ENCODE results near the gene PBXIP1. TPM values are rescaled to one million over a fixed set of nuclear protein-coding genes. Genes with fewer than 3 reads are reported as not detected.
A peak's percentile ranks its signal among the peaks of the same experiment; 100 is the strongest.

Gene PBXIP1
- total and polyA plus RNA-seq, 10 of the 15 experiments (the other 5 are each of a cell fraction or from before 2014, with no cell fraction given), result 0.63 to 25.6 (median 15.4) TPM

GRCh38 chr1:154951901-154952657 lies 3.8 kb downstream of the PBXIP1 start:
- intact Hi-C loops (cut with micrococcal nuclease; ENCODE audit: unreplicated experiment) (no loop called here), in situ Hi-C loops (cut with MboI) (no loop called here)
- 36% methylated on average over 15 of the region's 15 CpGs for WGBS (ENCODE audit: insufficient coverage, insufficient replicate concordance, low lambda C conversion rate, missing lambda C conversion rate)
- no TSS peak for BruUV-seq (replicated peaks)
- Histone ChIP-seq H3K4me1 (ENCODE audit: control insufficient read depth, insufficient read depth, low read length) (peaks cover 42% of the 10 kb centered on the region), H2AFZ (ENCODE audit: control insufficient read depth, low read depth, low read length) (no peak overlapping the region), H3K27ac (ENCODE audit: control insufficient read depth, insufficient read depth) (peak overlapping the region; percentile 50), H3K4me2 (ENCODE audit: control insufficient read depth, insufficient read depth) (peak overlapping the region; percentile 64), H3K27me3 (replicated peaks in 1 of 2; ENCODE audit: control insufficient read depth in 2 of 2, insufficient read depth in 2 of 2, low read length in 1 of 2) (no peaks in the 10 kb centered on the region), H3K79me2 (ENCODE audit: control insufficient read depth, insufficient read depth, low read length) (peaks cover 5% of the 10 kb centered on the region), H4K20me1 (ENCODE audit: control insufficient read depth, insufficient read depth) (no peaks in the 10 kb centered on the region), H3K9ac (ENCODE audit: control insufficient read depth, insufficient read depth, low read length) (peak overlapping the region; percentile 36), H3K36me3 (ENCODE audit: control insufficient read depth in 2 of 2, insufficient read depth in 2 of 2, low read length in 1 of 2) (peaks cover 0 to 4% of the 10 kb centered on the region in 2 experiments; a peak in 2 of 4 replicates), H3K4me3 (peak overlapping the region; percentile 66), H3K9me3 (replicated peaks; ENCODE audit: control insufficient read depth, insufficient read depth, low read length) (no peaks in the 10 kb centered on the region)
- FAIRE-seq, result no peak
- peak; percentile 42 for ATAC-seq
- ChIA-PET RAD21 (ENCODE audit: unreplicated experiment) (interaction anchor here (0.6 to 1.2 kb wide), 9 partner anchors 14 to 344 kb away, joined by 3 to 6 read pairs (median 3); partner anchors contain the start of genes ADAM15 and PMVK), SMC1A (ENCODE audit: uncharacterized antibody, unreplicated experiment) (interaction anchor here (0.8 to 2.2 kb wide), 7 partner anchors 9 to 282 kb away, joined by 3 to 7 read pairs (median 3); no protein-coding TSS in a partner anchor), POLR2A (interaction anchor here (0.6 to 12.3 kb wide), 10 partner anchors 9 to 133 kb away, joined by 3 to 140 read pairs (median 5); partner anchors contain the start of genes CKS1B, FLAD1, PYGO2 and SHC1), CTCF (interaction anchor here (0.7 to 2.8 kb wide), 14 partner anchors 8 to 393 kb away, joined by 3 to 13 read pairs (median 4); partner anchors contain the start of genes CKS1B, PYGO2 and SHC1)
- no peak for DNase-seq (ENCODE audit: low read depth, low spot score)
- TF ChIP-seq HDAC6 (IDR thresholded peaks at IDR 0.05; ENCODE audit: unreplicated experiment) (no peak), RCOR1 (conservative IDR thresholded peaks at IDR 0.05; ENCODE audit: low read depth, low read length) (no peak), NR2F1 (conservative IDR thresholded peaks at IDR 0.05) (no peak), MEF2A (IDR thresholded peaks at IDR 0.05; ENCODE audit: insufficient read depth, low read depth, low read length) (no peak), IKZF1 (conservative IDR thresholded peaks at IDR 0.05) (0 out of 2 replicates have a peak, but pooled peaks have one; percentile 27), POU2F2 (IDR thresholded peaks at IDR 0.05; ENCODE audit: borderline replicate concordance, low read depth, low read length) (no peak), NR2C1 (IDR thresholded peaks at IDR 0.05) (no peak), TCF12 (IDR thresholded peaks at IDR 0.05; ENCODE audit: low read depth, low read length) (0 out of 2 replicates have a peak, but pooled peaks have one; percentile 1), KDM1A (IDR thresholded peaks at IDR 0.05; ENCODE audit: borderline replicate concordance) (no peak), TCF7 (IDR thresholded peaks at IDR 0.05; ENCODE audit: borderline replicate concordance) (no peak), ASH2L (IDR thresholded peaks at IDR 0.05; ENCODE audit: borderline replicate concordance, low read depth) (no peak), ZBTB33 (IDR thresholded peaks at IDR 0.05) (no peak), ZBTB40 (IDR thresholded peaks at IDR 0.05; ENCODE audit: borderline replicate concordance) (no peak), EP300 (IDR thresholded peaks at IDR 0.05; ENCODE audit: borderline replicate concordance in 1 of 2, control insufficient read depth in 1 of 2, low read depth in 2 of 2, low read length in 2 of 2) (0 out of 4 replicates have a peak, but pooled peaks of 1 of the 2 experiments have one; percentile 26), FOXM1 (IDR thresholded peaks at IDR 0.05; ENCODE audit: low read depth, low read length) (no peak)
